ENCODE data around the gene HIPK3.
"Not testable (repeated sequence)": the region's sequence is repeated elsewhere in the genome, so short reads cannot be mapped to it uniquely, and the experiment has no call there.

The HIPK3 gene

DNA sequence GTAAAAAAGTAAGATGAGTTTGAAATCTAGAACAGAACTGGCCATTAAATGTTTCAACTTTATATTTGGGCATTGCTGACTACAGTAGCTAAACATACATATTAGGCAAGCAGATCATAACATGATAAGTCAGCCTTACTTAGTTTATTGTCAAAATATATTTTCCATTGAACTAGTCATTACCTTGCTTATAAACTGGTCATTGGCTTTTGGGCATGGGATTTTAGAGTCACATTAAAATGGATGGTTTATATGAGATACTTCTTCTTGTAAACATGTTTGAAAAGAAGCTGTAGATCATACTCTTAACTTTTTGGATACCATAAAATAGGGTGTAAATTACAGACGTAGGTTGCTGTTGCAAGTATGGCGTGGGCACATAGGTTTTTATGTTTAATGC is 2.7 kb downstream of the HIPK3 start:
- no peak for DNase-seq

DNA sequence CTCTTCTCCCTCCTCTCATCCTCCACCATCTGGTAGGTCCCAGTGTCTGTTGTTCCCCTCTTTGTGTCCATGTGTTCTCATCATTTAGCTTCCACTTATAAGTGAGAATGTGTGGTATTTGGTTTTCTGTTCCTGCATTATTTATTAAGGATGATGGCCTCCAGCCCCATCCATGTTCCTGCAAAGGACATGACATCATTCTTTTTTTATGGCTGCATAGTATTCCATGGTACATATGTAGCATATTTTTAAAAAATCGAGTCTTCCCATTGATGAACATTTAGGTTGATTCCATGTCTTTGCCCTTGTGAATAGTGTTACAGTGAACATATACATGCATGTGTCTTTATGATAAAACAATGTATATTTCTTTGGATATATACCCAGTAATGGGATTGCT is 4.2 kb downstream of the HIPK3 start:
- DNase-seq, result not testable (repeated sequence)

DNA sequence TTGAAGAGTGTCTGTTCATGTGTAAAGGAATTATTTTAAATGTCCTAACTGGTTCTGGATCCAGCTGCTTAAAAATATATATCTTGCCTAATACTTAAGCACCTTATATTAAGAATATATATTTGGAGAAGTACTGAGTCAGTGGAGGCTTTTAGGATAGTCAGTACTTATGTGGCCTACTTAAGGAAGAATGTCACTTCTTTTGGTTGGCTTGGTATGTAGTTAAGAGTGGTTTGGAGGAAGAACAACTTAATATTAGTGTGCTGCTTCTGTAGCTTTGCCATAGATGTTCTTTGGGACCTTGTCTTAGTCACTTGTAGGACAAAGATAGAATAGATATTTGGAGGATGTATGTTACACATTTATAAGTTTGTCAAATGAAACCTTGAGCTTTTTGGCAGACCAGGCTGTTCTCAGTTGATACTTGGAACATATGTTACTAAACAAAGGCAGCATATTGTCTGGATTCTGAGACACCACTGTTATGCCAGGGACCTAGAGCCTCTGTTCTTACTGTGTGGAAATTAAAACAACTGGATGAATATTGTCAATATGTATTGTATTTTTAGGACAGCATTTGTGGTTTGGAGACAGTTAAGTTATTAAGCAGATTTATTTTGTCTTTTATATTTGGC is 4.9 kb downstream of the HIPK3 start:
- no peak for DNase-seq

DNA sequence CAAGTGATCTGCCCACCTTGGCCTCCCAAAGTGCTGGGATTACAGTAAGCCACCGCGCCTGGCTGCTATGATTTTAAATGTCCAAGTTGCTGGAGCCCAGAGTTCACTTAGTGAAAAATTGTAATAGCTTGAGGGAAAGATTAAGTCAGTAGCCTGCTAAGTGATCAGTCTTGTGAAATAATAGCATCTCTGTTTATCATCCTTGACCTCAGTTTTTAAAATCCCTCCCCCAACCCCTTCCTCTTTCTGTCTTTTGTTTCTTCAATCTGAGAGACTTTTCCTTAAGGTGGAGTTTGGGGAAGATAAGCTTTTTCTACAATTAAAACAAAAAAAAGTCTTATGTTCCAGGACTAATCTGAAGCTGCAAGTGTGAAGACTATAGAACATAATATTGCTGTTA is 6.4 kb downstream of the HIPK3 start:
- no peak for DNase-seq

DNA sequence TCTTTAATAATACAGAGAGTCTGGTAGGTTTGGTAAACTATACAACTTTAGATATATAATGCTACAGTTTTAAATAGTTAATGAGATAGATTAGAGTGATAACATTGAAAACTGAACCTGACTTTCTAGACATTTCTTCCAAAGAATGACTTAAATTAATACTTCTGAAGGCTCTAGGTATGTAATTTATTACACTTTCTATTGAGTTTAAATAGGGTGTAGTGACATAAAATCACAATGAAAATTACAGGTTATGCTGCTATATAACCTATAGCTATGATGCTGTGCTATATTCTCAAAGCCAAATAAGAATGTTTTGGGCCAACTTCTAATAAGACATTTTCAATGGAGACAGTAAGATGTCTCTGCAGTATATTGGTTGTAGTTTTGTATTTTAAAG is 7.7 kb downstream of the HIPK3 start:
- no peak for DNase-seq

DNA sequence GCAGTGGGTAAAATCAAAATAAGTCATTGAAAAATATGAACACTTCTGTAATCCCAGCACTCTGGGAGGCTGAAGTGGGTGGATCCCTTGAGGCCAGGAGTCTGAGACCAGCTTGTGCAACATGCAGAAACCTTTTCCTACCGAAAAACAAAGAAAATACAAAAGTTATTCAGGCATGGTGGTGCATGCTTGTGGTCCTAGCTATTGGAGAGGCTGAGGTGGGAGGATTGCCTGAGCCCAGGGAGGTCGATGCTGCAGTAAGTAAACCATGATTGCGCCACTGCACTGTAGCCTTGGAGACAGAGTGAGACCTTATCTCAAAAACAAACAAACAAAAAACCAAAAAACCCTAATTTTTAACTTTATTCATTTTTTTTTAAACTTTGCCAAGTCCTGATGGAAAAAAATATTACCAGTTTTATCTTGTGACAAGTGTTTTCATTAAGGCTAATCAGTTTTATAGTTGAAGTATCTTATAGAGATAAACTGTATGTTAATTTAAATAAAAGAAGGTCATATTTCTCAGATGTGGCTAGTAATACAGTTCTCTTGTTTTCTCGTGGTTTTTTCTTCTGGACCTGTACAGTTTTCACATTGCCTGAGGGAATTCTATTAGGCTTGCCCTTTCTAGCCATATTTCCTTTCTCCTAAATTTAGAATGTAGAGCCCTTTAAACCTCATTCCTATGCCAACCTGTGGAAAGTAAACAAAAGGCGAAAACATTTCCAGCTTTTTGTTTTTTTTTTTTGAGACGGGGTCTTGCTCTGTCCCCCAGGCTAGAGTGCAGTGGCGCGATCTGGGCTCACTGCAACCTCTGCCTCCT is 9.4 kb downstream of the HIPK3 start:
- no peak for DNase-seq

DNA sequence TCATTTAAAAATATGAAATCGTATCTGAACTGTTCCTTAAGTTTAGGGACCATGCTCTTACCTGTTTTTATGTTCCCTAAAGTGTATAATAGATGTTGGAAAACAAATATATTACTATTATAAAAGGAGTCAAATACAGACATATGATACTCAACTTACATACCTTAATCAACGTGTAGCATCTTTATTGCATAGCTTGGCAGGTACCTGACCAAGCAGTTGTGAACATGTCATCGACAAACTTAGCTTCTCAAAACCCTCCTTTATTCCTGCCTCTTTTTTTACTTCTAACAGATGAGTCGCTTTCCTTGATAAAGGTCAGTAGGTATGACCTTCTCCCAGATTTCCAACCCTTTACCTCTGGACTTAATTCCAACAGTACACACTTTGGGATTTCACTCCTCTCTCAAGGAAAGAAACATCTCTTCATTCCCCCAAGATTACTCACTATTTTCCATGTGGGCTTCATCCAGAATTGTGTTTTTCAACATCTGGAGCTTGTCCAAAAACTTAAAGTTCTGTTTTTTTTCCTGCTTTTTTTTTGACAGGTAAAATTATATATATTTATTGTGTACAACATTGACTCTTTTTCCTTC is 11.9 kb downstream of the HIPK3 start:
- DNase-seq, result no peak

DNA sequence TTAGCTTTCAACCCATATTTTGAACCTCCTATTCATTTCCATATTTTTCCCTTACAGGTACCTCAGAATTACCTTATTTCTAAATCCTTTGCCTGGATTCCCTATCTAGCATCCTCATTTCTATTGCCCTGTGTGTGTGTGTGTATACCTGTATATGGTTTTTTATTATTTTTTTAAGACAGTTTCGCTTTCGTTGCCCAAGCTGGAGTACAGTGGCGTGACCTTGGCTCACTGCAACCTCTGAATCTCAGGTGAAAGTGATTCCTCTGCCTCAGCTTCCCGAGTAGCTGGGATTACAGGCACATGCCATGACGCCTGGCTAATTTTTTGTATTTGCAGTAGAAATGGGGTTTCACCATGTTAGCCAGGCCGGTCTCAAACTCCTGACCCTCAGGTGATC is 12.6 kb downstream of the HIPK3 start:
- no peak for DNase-seq

DNA sequence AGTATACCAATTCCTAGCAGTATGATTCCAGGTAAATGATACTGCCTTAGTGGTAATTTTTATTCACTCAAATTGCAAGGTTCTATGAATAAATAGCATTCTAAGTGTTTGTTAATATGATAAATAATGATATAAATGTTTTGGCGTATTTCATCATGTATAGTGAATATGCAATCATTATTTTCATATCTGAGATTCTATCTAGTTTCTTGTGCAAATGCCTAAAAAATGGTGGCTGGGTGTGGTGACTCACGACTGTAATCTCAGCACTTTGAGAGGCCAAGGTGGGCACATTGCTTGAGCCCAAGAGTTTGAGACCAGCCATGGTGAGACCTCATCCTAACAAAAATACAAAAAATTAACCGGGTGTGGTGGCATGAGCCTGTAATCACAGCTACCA is 13.9 kb downstream of the HIPK3 start:
- no peak for DNase-seq

DNA sequence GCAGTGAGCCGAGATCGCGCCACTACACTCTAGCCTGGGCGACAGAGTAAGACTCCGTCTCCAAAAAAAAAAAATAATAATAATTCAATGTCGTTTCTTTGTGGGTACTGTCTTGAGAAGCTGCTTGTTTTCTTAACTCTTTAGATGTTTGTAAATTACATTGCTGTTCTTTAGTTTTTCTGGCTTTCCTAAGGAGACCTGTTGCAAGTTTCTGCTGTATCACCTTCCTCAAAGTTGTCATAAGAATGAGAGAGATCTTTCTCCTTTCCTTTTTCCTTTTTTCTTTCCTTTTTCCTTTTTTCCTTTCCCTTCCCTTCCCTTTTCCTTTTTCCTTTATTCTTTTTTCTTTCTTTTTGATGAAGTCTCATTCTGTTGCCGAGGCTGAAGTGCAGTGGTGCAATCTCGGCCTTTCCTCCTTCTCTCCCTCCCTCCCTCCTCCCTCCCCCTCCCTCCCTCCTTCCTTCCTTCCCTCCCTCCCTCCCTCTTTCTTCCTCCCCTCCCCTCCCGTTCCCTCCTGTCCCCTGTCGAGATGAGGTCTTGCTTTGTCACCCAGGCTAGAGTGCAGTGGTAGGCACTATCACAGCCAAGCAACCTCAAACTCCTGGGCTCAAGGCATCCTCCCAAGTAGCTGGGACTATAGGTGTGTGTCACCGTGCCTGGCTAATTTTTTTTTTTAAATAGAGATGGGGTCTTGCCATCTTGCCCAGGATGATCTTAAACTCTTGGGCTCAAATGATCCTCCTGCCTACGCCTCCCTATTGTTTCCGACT is 15.3 kb downstream of the HIPK3 start:
- DNase-seq, result no peak

DNA sequence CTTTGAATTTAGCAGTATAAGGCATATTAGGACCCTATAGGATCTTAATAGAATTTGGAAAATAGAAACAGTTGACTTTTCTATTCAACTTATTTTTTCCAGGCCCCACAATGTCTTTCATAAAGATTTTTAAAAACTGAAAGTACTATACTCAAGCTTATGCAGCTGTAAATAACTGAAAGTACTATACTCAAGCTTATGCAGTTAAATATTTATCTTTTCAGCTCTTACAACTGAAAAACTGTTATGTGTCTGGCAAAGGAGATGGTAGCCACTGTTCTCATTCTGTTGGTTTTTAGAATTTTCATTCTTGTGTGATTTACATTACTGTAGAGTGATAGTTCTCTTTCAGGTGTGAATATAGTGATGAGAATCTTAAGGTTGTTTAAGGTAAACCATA is 16.5 kb downstream of the HIPK3 start:
- no peak for DNase-seq

DNA sequence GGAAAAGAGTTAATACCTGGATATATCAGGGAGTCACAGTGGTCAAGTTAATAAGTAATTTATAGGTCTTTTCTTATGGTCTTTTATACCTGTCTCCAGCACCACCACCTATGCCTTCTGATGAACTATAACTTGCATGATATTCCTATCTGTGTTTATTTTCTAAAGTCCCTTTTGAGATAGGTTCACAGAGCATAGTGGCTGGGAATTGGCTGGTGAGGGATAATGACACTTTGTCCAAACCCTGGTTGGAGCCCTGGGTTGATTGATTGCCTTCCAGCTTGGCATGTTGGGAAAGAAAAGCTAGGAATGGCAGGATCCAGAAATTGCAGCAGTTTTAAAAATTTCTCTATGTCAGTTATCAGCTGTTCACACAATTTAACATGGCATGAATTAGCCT is 23.2 kb downstream of the HIPK3 start:
- DNase-seq, result no peak

DNA sequence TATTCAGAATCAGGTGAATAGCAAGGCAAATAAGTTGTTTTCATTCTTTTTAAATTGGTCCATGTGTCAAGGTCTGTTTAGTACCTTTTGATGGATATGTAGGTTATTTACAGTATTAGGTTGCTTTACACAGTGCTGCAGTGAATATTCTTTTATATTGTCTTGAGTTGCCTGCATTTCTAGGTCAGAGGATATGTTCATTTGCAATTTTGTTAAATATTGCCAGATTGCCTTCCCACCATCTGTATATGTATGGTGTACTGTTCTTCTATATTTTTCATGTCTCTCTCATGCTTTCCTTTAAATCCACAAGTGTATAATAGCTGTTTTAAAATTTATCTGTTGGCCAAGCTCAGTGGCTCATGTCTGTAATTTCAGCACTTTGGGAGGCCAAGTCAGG is 24.6 kb downstream of the HIPK3 start:
- DNase-seq, result no peak

DNA sequence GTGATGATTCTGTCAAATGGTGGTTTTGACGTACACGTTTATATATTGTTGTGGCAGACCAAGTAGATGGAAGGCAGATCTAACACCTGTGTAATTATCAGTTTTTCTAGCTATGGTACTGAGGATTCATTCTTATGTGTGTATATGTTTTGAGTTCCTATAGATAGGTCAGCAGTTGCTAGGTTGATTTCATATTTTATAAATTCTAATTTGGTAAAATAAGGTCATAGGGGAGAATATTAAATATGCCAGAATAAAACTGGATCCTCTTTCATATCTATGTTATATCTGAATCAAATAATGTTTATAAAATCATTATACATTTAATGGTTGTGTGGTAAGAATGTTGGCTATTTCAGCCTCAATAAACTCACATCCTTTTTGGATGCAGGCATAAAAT is 27.6 kb downstream of the HIPK3 start:
- no peak for DNase-seq

DNA sequence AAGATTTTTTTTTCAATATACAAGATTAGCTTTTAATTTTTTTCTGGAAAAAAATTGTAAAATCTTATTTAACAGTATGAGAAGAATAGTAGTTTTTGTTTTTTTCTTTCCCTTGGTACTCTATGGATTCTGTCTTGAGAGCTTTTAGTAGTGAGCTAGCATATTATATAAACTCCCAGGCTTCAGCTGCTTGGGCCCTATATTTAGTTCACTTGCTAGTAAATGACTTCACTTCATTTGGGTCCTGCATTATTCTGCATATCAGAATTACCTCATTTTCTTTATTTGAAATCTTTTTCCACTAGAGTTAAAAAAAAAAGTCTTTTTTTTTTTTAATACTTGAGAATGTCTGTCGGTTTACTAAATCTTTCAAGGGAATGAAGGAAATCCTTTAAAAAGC is 33.1 kb downstream of the HIPK3 start:
- DNase-seq, result no peak

DNA sequence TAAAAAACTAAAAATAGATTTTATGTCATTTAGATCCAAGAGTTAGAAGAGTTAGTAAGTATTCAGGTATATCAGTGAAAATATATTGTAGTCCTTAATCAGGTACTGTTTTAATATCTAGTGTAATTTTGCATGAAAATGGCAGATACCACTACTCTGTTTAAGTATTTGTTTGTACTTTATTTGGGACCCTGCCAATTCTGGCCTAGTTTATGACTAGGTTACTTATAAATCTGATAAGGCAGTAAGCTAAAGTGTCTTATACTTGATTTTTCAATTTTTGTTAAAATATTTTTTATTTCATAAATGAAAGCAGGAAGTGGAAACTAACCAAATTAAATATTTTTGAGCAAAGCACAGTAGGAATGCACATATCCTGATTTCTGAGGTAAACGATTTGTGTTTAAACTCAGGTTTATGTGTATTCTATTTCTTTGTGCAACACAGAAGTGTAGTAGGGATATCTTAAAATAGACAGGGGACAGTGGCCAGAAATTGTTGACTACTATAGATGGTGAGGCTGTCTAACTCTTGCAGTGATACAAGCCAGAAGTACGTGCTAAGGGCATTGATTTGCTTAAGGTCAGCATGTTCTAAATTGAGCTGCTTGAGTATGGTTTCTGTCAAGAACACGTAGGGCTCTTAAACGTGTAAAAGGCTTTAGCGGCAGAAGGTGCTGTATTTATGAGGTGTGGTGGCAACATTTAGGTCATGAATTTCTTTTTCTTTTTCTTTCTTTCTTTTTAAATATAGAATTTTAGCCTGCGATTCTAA is 34.0 kb downstream of the HIPK3 start:
- no peak for DNase-seq

DNA sequence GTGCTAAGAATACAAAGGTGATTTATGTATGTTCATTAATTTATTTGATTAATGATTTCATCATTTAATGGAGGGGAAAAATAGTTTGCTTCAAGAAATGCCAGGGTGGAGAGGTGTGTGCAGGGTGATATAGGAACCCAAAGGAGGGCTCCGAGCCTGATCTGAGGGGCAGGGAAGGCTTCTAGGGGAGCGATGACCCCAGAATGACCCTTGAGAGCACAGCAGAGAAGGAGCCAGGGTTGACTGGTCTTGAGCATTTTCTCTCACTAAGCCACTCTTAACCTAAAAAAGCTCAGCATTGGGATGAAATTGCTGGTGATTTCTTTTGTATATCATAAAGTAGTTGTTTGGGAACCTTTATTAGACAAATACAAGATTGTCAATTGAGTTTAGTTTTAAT is 35.1 kb downstream of the HIPK3 start:
- no peak for DNase-seq

DNA sequence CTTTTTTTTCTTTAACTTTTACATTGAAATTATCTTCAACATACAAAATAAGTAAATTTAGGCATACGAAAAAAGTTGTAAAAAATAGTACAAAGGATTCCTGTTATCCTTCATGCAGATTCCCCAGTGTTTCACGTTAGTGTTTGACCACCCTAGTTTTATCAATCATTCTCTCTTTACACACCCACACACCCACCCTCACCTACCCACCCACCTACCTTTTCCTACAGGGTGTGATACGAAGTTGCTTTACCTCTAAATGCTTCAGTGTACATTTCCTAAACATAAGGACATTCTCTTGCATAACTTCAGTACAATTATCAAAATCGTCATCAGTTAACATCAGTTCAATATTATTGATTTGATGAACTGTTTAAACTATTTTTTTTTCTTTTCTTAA is 37.0 kb downstream of the HIPK3 start:
- DNase-seq, result no peak

DNA sequence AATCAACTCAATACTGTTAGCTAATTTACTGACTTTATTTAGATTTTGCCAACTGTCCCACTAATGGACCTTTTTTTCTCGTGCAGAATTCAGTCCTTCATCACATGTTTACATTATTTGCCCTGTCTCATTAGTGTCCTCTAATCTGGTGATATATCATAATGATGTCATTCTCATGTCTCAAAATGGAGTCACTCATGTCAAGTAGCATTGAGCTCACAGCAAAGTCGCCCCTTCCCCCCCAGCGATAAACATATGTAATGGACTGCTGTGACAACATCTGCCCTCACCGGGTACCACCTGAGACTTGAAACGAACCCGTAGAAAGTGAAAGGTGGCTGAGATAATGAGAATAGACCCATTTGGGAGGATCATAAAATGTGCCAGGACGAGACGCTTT is 37.6 kb downstream of the HIPK3 start:
- no peak for DNase-seq

DNA sequence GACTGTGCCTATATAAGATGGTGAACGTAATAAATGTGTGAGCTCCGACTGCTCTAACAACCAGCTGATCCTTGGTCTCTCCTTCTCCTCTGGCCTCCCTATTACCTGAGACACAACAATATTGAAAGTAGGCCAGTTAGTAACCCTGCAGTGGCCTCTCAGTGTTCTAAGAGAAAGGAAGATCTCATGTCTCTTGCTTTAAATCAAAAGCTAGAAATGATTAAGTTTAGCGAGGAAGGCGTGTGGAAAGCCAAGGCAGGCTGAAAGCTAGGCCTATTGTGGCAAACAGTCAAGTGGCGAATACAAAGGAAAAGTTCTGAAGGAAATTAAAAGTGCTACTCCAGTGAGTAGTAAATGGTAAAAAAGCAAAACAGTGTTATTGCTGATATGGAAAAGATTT is 39.5 kb downstream of the HIPK3 start:
- no peak for DNase-seq

DNA sequence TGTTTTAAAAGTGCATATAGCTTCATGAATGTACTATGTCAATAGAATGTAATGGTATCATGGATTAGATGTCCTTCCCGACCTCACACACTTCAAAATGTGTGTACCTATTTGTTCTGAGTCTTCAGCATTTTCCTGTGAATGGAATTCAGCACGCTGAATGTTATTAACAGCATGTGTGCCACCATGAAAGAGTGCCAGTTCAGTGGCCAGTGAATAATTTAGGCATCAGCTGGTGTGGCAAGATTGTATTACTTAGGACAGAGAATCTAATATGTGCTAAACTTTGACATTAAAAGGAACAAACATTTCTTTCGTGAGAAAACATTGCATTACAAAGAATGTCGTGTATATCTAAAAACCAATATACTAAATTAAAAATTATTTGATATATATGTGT is 46.4 kb downstream of the HIPK3 start:
- no peak for DNase-seq

DNA sequence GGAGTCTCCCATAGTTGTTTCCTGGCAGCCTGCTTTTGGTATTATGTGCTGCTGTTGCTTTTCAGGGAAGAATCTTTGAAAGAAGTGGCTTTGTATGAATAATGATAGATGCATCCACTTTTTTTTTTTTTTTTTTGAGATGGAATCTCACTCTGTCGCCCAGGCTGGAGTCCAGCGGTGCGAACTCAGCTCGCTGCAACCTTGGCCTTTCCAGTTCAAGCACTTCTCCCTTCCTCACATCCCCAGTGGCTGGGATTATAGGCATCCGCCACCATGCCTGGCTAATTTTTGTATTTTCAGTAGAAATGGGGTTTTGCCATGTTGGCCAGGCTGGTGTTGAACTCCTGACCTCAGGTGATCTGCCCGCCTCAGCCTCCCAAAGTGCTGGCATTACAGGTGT is 49.6 kb downstream of the HIPK3 start:
- not testable (repeated sequence) for DNase-seq

DNA sequence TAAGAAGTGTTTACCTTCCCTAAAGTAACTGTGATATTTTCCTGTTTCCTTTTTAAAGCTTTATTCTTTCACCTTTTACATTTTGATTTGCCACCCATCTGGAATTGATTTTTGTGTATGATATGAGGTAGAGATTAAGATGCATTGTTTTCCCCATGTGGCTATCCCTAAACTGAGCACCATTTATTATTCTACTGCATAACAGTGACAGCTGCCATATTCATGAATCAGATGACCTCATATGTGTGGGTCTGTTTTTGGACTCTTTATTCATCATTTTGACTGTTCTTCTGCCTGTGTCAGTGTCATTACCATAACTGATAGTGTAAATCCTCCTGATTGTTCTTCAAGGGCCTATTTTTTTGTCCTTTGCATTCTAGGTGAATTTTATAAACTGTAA is 50.8 kb downstream of the HIPK3 start:
- no peak for DNase-seq
